Activated CD4-positive, alpha-beta T cell treated with anti-CD3 and anti-CD28 coated beads for 48 hours (primary cell): ENCODE measurements around the gene EDNRB.
A peak's percentile ranks its signal among the peaks of the same experiment; 100 is the strongest.
"Not testable (repeated sequence)": the region's sequence is repeated elsewhere in the genome, so short reads cannot be mapped to it uniquely, and the experiment has no call there.

Source experiments
- DNase-seq: peaks from one replicate; pipeline ENCODE4 v3.0.0-alpha.2; 2020

EDNRB gene

GRCh38 chr13:77918391-77919245, at the start of gene EDNRB:
Gene EDNRB, minus strand, starts transcription at chr13:77918831. Its CDS starts 258 bp downstream, at chr13:77918573.
- DNase-seq = peak; percentile 12

GRCh38 chr13:77966671-77967070, 48.0 kb upstream of the EDNRB start:
- no peak for DNase-seq

GRCh38 chr13:77952737-77953136, 34.1 kb upstream of the EDNRB start:
- DNase-seq = no peak

GRCh38 chr13:77952276-77952675, 33.6 kb upstream of the EDNRB start:
- no peak for DNase-seq

GRCh38 chr13:77946522-77946921, 27.9 kb upstream of the EDNRB start:
- no peak for DNase-seq

- DNase-seq = not testable (repeated sequence)
Measured at GRCh38 chr13:77935063-77935462, 16.4 kb upstream of the EDNRB start.

GRCh38 chr13:77930430-77930829, 11.8 kb upstream of the EDNRB start:
- no peak for DNase-seq

GRCh38 chr13:77928909-77929308, 10.3 kb upstream of the EDNRB start:
- no peak for DNase-seq

GRCh38 chr13:77925616-77926015, 7.0 kb upstream of the EDNRB start:
- DNase-seq = no peak

GRCh38 chr13:77919921-77920294, 1.3 kb upstream of the EDNRB start:
- no peak for DNase-seq

- no peak for DNase-seq
Measured at GRCh38 chr13:77919246-77919920, 752 bp upstream of the EDNRB start.

GRCh38 chr13:77916488-77916887, 2.1 kb downstream of the EDNRB start:
- DNase-seq = no peak

- no peak for DNase-seq
Measured at GRCh38 chr13:77915686-77916085, 2.9 kb downstream of the EDNRB start.

- DNase-seq = no peak
Measured at GRCh38 chr13:77913003-77913402, 5.6 kb downstream of the EDNRB start.

GRCh38 chr13:77911751-77912150, 6.9 kb downstream of the EDNRB start:
- DNase-seq = no peak

GRCh38 chr13:77909827-77910226, 8.8 kb downstream of the EDNRB start:
- DNase-seq = no peak

- DNase-seq = no peak
Measured at GRCh38 chr13:77908531-77908930, 10.1 kb downstream of the EDNRB start.

- no peak for DNase-seq
Measured at GRCh38 chr13:77907666-77908341, 10.8 kb downstream of the EDNRB start.

GRCh38 chr13:77904031-77904430, 14.6 kb downstream of the EDNRB start:
- DNase-seq = no peak

GRCh38 chr13:77903435-77903834, 15.2 kb downstream of the EDNRB start:
- no peak for DNase-seq

GRCh38 chr13:77902319-77902963, 16.2 kb downstream of the EDNRB start:
- no peak for DNase-seq

- DNase-seq = no peak
Measured at GRCh38 chr13:77898097-77898496, 20.5 kb downstream of the EDNRB start.

GRCh38 chr13:77896977-77897376, 21.7 kb downstream of the EDNRB start:
- DNase-seq = no peak
